IMR-90 (cell line): ENCODE results near the gene ABCC3. TPM values are rescaled to one million over a fixed set of nuclear protein-coding genes. Genes with fewer than 3 reads are reported as not detected.

Source experiments
- ATAC-seq: fragments of 200-7000 bp; cut with Tn5 transposase; 2 replicates; pipeline ENCODE4 v1.9.1; 2020; ENCODE audit warnings: low read depth, mild to moderate bottlenecking, moderate library complexity
- BruUV-seq: library from RNA; stranded (reverse); fragments of 400-500 nt; replicated peaks from 2 replicates; lab custom pipeline; 2021; lab: Mats Ljungman, UMichigan
- CTCF ChIA-PET: fragments of 300-600 bp; formaldehyde crosslinking; extraction: SDS; loops from one replicate; lab custom pipeline; 2021; ENCODE audit warnings: antibody characterized with exemption; lab: Yijun Ruan, JAX
- POLR2A ChIA-PET: fragments of 300-600 bp; sonication (Branson Sonifier 250); formaldehyde crosslinking; loops from one replicate; lab custom pipeline; 2022; ENCODE audit warnings: antibody characterized with exemption; ENCODE audit not compliant: unreplicated experiment; lab: Charles Lee
- DNase-seq: peaks from one replicate; pipeline ENCODE4 v3.0.0; 2013
- H2AFZ ChIP-seq: replicated peaks from 2 replicates; pipeline ENCODE3; 2013; ENCODE audit warnings: low read length, mild to moderate bottlenecking; ENCODE audit not compliant: poor library complexity
- H2AK5ac ChIP-seq: 2 replicates; pipeline ENCODE4 v1.6.1; 2013; ENCODE audit warnings: low read depth, low read length, inconsistent platforms
- H2AK9ac ChIP-seq: replicated peaks from 2 replicates; pipeline ENCODE3; 2013; ENCODE audit warnings: mild to moderate bottlenecking, low read depth, low read length, moderate library complexity; ENCODE audit not compliant: poor library complexity
- H2BK120ac ChIP-seq: 2 replicates; pipeline ENCODE4 v1.6.1; 2013; ENCODE audit warnings: low read depth, low read length, inconsistent platforms
- H2BK15ac ChIP-seq: 3 replicates; pipeline ENCODE4 v1.6.1; 2013; ENCODE audit warnings: low read depth, low read length, inconsistent platforms
- H2BK20ac ChIP-seq: 2 replicates; pipeline ENCODE4 v1.6.1; 2013; ENCODE audit warnings: low read depth, mild to moderate bottlenecking, inconsistent platforms, low read length, moderate library complexity
- H2BK5ac ChIP-seq: 2 replicates; pipeline ENCODE4 v1.6.1; 2013; ENCODE audit warnings: mild to moderate bottlenecking, low read depth, low read length, inconsistent platforms; ENCODE audit not compliant: poor library complexity, severe bottlenecking
- H3K14ac ChIP-seq: replicated peaks from 2 replicates; pipeline ENCODE4 v1.6.1; 2013; ENCODE audit warnings: low read depth, low read length, inconsistent platforms
- H3K18ac ChIP-seq: 2 replicates; pipeline ENCODE4 v1.6.1; 2013; ENCODE audit warnings: low read depth, low read length, control low read depth
- H3K23ac ChIP-seq: 2 replicates; pipeline ENCODE4 v1.6.1; 2013; ENCODE audit warnings: low read depth, low read length, inconsistent platforms
- H3K27ac ChIP-seq: 2 replicates; pipeline ENCODE4 v1.5.1; 2013; ENCODE audit warnings: mild to moderate bottlenecking, control low read depth, low read length; ENCODE audit not compliant: insufficient read depth
- H3K27me3 ChIP-seq: 2 replicates; pipeline ENCODE4 v1.6.1; 2013; ENCODE audit warnings: low read length; ENCODE audit not compliant: control insufficient read depth, insufficient read depth
- H3K36me3 ChIP-seq: 2 replicates; pipeline ENCODE4 v1.6.1; 2013; ENCODE audit warnings: low read length, mixed read lengths; ENCODE audit not compliant: control insufficient read depth, insufficient read depth
- H3K4ac ChIP-seq: 2 replicates; pipeline ENCODE4 v1.6.1; 2013; ENCODE audit warnings: low read depth, low read length, inconsistent platforms
- H3K4me1 ChIP-seq: 2 replicates; pipeline ENCODE4 v1.6.1; 2013; ENCODE audit warnings: low read length, mixed read lengths; ENCODE audit not compliant: control insufficient read depth, insufficient read depth
- H3K4me2 ChIP-seq: 2 replicates; pipeline ENCODE4 v1.6.1; 2013; ENCODE audit warnings: low read depth, mild to moderate bottlenecking, control low read depth, low read length, moderate library complexity
- H3K4me3 ChIP-seq: 2 replicates; pipeline ENCODE4 v1.5.1; 2013; ENCODE audit warnings: low read depth, mild to moderate bottlenecking, control low read depth, low read length, moderate library complexity; ENCODE audit not compliant: insufficient read depth
- H3K56ac ChIP-seq: 2 replicates; pipeline ENCODE4 v1.6.1; 2013; ENCODE audit warnings: low read length, inconsistent platforms; ENCODE audit not compliant: insufficient read depth; ENCODE audit errors: extremely low read depth
- H3K79me1 ChIP-seq, 2 experiments: 2 replicates each; pipeline ENCODE4 v1.6.1; 2013; ENCODE audit warnings: low read length in 2 of 2, inconsistent platforms in 1 of 2, low read depth in 1 of 2
- H3K9ac ChIP-seq: 2 replicates; pipeline ENCODE4 v1.6.1; 2013; ENCODE audit warnings: low read depth, low read length, control low read depth
- H3K9me1 ChIP-seq: 2 replicates; pipeline ENCODE4 v1.6.1; 2013; ENCODE audit warnings: low read length, inconsistent platforms; ENCODE audit not compliant: insufficient read depth
- H3K9me3 ChIP-seq: 2 replicates; pipeline ENCODE4 v1.6.1; 2013; ENCODE audit warnings: low read length; ENCODE audit not compliant: control insufficient read depth, insufficient read depth
- H4K20me1 ChIP-seq: 2 replicates; pipeline ENCODE4 v1.6.1; 2013; ENCODE audit warnings: low read length, inconsistent platforms; ENCODE audit not compliant: insufficient read depth
- H4K5ac ChIP-seq: 2 replicates; pipeline ENCODE4 v1.6.1; 2013; ENCODE audit warnings: mild to moderate bottlenecking, low read depth, low read length, control low read depth
- H4K8ac ChIP-seq, 2 experiments: 2 replicates each; pipeline ENCODE4 v1.6.1; 2013; ENCODE audit warnings: low read depth in 2 of 2, low read length in 2 of 2, control low read depth in 1 of 2, inconsistent platforms in 1 of 2
- H4K91ac ChIP-seq: 2 replicates; pipeline ENCODE4 v1.6.1; 2013; ENCODE audit warnings: low read depth, low read length, inconsistent platforms; ENCODE audit not compliant: insufficient read depth
- BHLHE40 ChIP-seq: fragments of 150-350 bp; IDR thresholded peaks from 2 replicates; pipeline ENCODE4 v1.6.1; 2016; ENCODE audit warnings: mild to moderate bottlenecking, low read depth, low read length
- MAFK ChIP-seq: IDR thresholded peaks from 2 replicates; pipeline ENCODE4 v1.6.1; 2012; ENCODE audit warnings: low read depth, low read length, improper control_type of control experiment
- MAZ ChIP-seq: IDR thresholded peaks from 2 replicates; pipeline ENCODE4 v1.6.1; 2012; ENCODE audit warnings: low read depth, mild to moderate bottlenecking, low read length, improper control_type of control experiment, moderate library complexity, borderline replicate concordance
- NFE2L2 ChIP-seq: fragments of 150-350 bp; IDR thresholded peaks from 2 replicates; pipeline ENCODE4 v1.6.1; 2016; ENCODE audit warnings: low read depth, mild to moderate bottlenecking, low read length
- POLR2A ChIP-seq: IDR thresholded peaks from 2 replicates; pipeline ENCODE4 v1.6.1; 2012; ENCODE audit warnings: mild to moderate bottlenecking, low read depth, low read length
- RAD21 ChIP-seq: IDR thresholded peaks from 2 replicates; pipeline ENCODE4 v1.6.1; 2012; ENCODE audit warnings: low read length, improper control_type of control experiment
- RCOR1 ChIP-seq: IDR thresholded peaks from 2 replicates; pipeline ENCODE4 v1.6.1; 2012; ENCODE audit warnings: mild to moderate bottlenecking, low read length, improper control_type of control experiment; ENCODE audit not compliant: insufficient replicate concordance
- SMC3 ChIP-seq: fragments of 150-350 bp; IDR thresholded peaks from 2 replicates; pipeline ENCODE4 v1.6.1; 2016; ENCODE audit warnings: low read depth, mild to moderate bottlenecking, antibody characterized with exemption, low read length, moderate library complexity
- WGBS, 2 experiments: methylation state at CpG; one replicate each; pipeline versions ENCODE4 v1.1.5 to v1.1.7; 2013; ENCODE audit warnings: missing lambda C conversion rate in 2 of 2; ENCODE audit not compliant: insufficient read length in 1 of 2; ENCODE audit errors: extremely low coverage in 2 of 2; 5-methylcytosine and 5-hydroxymethylcytosine counted together
- dilution Hi-C: fragments of 300-500 bp; cut with HindIII; formaldehyde crosslinking; loops from one replicate; pipeline ENCODE4 v1.14.3; 2018; ENCODE audit warnings: low sequenced_read_pairs; ENCODE audit not compliant: unreplicated experiment
- in situ Hi-C: fragments of 300-500 bp; cut with MboI; formaldehyde crosslinking; loops from 3 replicates; pipeline ENCODE4 v1.14.3; 2019; ENCODE audit warnings: low sequenced_read_pairs, inconsistent platforms, mixed read lengths
- intact Hi-C: fragments of 100-400 bp; cut with micrococcal nuclease; formaldehyde crosslinking; loops from 2 replicates; pipeline ENCODE4 v1.10.0; 2022
- polyA plus RNA-seq, 3 experiments: library from polyadenylated mRNA; depleted of rRNA; stranded (reverse); fragments of >200 nt; gene quantifications; 2 replicates each; pipeline ENCODE4 v1.2.3, GENCODE V29; 2012; ENCODE audit warnings: low replicate concordance in 1 of 3
- total RNA-seq: library from RNA; depleted of rRNA; stranded (reverse); fragments of >200 nt; gene quantifications from 2 replicates; pipeline ENCODE4 v1.2.3, GENCODE V29; 2012
- TF ChIP-seq, protein P1 (sequence below): fragments of 150-350 bp; IDR thresholded peaks from 2 replicates; pipeline ENCODE4 v1.6.1; 2016; ENCODE audit warnings: low read depth, mild to moderate bottlenecking, low read length, moderate library complexity, borderline replicate concordance

The ABCC3 gene
- total and polyA plus RNA-seq, 2 of the 4 experiments (the other 2 are of a cell fraction) = 3.2 to 6.6 TPM

DNA sequence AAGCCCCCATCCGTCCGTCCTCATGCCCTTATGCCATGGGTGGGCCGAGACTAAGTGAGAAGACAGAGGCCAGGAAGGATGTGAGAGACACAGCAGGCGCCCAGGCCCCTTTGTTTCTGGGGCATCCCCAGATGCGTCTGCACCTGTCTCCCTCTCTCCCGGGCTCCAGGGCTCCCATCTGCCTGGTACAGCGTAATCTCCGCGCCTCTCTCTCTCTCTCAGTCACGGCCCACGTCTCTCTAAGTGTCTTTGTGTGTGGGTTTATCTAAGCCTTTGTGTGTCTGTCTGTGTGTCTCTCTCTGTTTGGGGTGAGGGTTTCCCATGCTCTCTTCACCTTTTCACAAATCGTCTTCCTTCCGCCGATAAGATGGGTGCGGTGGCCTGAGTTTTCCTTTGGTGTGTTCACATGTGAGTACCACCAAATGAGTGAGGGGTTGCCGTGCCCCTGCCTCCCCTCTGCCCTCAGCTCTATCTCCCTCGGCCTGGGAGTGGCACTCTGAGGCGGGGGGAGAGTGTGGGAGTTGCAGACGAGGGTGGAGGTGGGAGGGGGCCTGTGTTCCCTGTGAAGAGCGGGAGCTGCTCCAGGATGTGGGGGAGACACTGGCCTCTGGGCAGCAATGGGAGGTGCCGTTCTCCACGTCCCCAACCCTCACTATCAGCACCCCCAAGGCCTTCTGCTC, 25.8 kb upstream of the ABCC3 start:
- Histone ChIP-seq H3K4ac (no peak overlapping the region), H4K91ac (no peak overlapping the region), H4K8ac (no peak overlapping the region), H3K4me1 (peaks cover 12% of the 10 kb centered on the region; the same call in 1 of the 2 replicates), H2BK20ac (no peak overlapping the region), H3K36me3 (no peaks in the 10 kb centered on the region), H3K4me3 (no peak overlapping the region), H3K14ac (no peak overlapping the region), H3K56ac (no peak overlapping the region), H2BK120ac (no peak overlapping the region), H3K4me2 (no peak overlapping the region), H3K27me3 (peaks cover 43% of the 10 kb centered on the region), H3K79me1 (no peaks in the 10 kb centered on the region), H3K9me3 (no peaks in the 10 kb centered on the region), H3K18ac (no peak overlapping the region), H2AK5ac (no peak overlapping the region), H4K5ac (no peak overlapping the region), H3K9me1 (no peaks in the 10 kb centered on the region), H2AK9ac (no peak overlapping the region), H2AFZ (no peak overlapping the region), H2BK5ac (no peak overlapping the region), H3K23ac (no peak overlapping the region), H3K27ac (no peak overlapping the region), H4K20me1 (no peaks in the 10 kb centered on the region), H2BK15ac (no peak overlapping the region), H3K9ac (no peak overlapping the region)
- POLR2A ChIA-PET = no interaction called here
- no peak for DNase-seq
- no TSS peak for BruUV-seq
- CTCF ChIA-PET = no interaction called here
- in situ Hi-C loops = no loop called here
- WGBS, 2 experiments = no CpG with 5 or more reads among the region's 22 CpGs
- intact Hi-C loops = no loop called here
- TF ChIP-seq, protein P1, sequence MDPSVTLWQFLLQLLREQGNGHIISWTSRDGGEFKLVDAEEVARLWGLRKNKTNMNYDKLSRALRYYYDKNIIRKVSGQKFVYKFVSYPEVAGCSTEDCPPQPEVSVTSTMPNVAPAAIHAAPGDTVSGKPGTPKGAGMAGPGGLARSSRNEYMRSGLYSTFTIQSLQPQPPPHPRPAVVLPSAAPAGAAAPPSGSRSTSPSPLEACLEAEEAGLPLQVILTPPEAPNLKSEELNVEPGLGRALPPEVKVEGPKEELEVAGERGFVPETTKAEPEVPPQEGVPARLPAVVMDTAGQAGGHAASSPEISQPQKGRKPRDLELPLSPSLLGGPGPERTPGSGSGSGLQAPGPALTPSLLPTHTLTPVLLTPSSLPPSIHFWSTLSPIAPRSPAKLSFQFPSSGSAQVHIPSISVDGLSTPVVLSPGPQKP = no peak
- TF ChIP-seq RCOR1 (no peak), SMC3 (no peak), BHLHE40 (no peak), MAFK (no peak), NFE2L2 (no peak), MAZ (no peak), POLR2A (no peak), RAD21 (no peak)
- dilution Hi-C loops = no loop called here
- no peak for ATAC-seq
